Spleen (tissue), 11 donors: ENCODE measurements around the gene ARHGAP10. TPM values are rescaled to one million over a fixed set of nuclear protein-coding genes. Genes with fewer than 3 reads are reported as not detected.

Experiments used
- DNase-seq: peaks from one replicate; pipeline ENCODE4 v3.0.0-alpha.2; 2020
- H3K27ac ChIP-seq, 8 donors: fragments of 200-600 bp; sonication (generic) in 7 of 8; 1 replicate in 4 of 8; 2 replicates in 4 of 8; pipeline versions ENCODE4 v1.5.0 to v1.8.0; 2016 to 2021; ENCODE audit warnings: inconsistent platforms in 4 of 8, mild to moderate bottlenecking in 4 of 8, moderate library complexity in 1 of 8
- H3K27me3 ChIP-seq, 7 donors: fragments of 200-600 bp; sonication (generic) in 6 of 7; replicated peaks in 1 of 7; 1 replicate in 4 of 7; 2 replicates in 3 of 7; pipeline versions ENCODE4 v1.5.0 to v1.8.0; 2016 to 2021; ENCODE audit warnings: inconsistent platforms in 3 of 7, mild to moderate bottlenecking in 1 of 7
- H3K36me3 ChIP-seq, 6 donors: fragments of 200-600 bp; sonication (generic) in 5 of 6; 1 replicate in 4 of 6; 2 replicates in 2 of 6; pipeline versions ENCODE4 v1.5.0 to v1.8.0; 2016 to 2021; ENCODE audit warnings: inconsistent platforms in 2 of 6
- H3K4me1 ChIP-seq, 6 donors: fragments of 200-600 bp; sonication (generic) in 5 of 6; 1 replicate in 3 of 6; 2 replicates in 3 of 6; pipeline versions ENCODE4 v1.5.0 to v1.8.0; 2016 to 2021; ENCODE audit warnings: inconsistent platforms in 3 of 6
- H3K4me3 ChIP-seq, 8 donors: fragments of 200-600 bp; sonication (generic) in 7 of 8; 1 replicate in 4 of 8; 2 replicates in 4 of 8; pipeline versions ENCODE4 v1.5.0 to v1.8.0; 2016 to 2021; ENCODE audit warnings: inconsistent platforms in 4 of 8, mild to moderate bottlenecking in 4 of 8, moderate library complexity in 2 of 8
- H3K9me3 ChIP-seq, 8 donors: fragments of 200-600 bp; sonication (generic) in 7 of 8; 1 replicate in 4 of 8; 2 replicates in 4 of 8; pipeline versions ENCODE4 v1.5.0 to v1.8.0; 2016 to 2021; ENCODE audit warnings: inconsistent platforms in 4 of 8
- CTCF ChIP-seq, 11 experiments: fragments of 200-600 bp in 7 of 11; fragments of 450-650 bp in 4 of 11; sonication (generic) in 4 of 11; IDR thresholded peaks in 8 of 11; conservative IDR thresholded peaks in 3 of 11; 1 replicate in 7 of 11; 2 replicates in 4 of 11; pipeline versions ENCODE4 v1.4.0 to v1.8.0; 2016 to 2021; ENCODE audit warnings: antibody characterized with exemption in 11 of 11, inconsistent platforms in 4 of 11, mild to moderate bottlenecking in 1 of 11
- POLR2A ChIP-seq, 3 donors: fragments of 450-650 bp; IDR thresholded peaks; one replicate each; pipeline ENCODE4 v1.5.1; 2017; ENCODE audit warnings: antibody characterized with exemption in 3 of 3, mild to moderate bottlenecking in 1 of 3
- POLR2AphosphoS5 ChIP-seq, 3 donors: sonication (generic); formaldehyde crosslinking; IDR thresholded peaks; one replicate each; pipeline ENCODE4 v1.5.1; 2017; ENCODE audit warnings: antibody characterized with exemption in 3 of 3
- WGBS, 5 donors: extraction: QIAGEN DNeasy Blood & Tissue Kit in 3 of 5; methylation state at CpG; one replicate each; pipeline versions ENCODE4 v1.1.5 to v1.1.7; 2013 to 2018; 5-methylcytosine and 5-hydroxymethylcytosine counted together
- intact Hi-C: fragments of 100-400 bp; cut with DNase I; formaldehyde crosslinking; loops from one replicate; pipeline ENCODE4 v1.15.0; 2023; ENCODE audit warnings: low total_unique reads
- polyA plus RNA-seq, 3 donors: library from polyadenylated mRNA; stranded (reverse); fragments of 200-250 nt; gene quantifications; one replicate each; pipeline ENCODE4 v1.2.1, GENCODE V29; 2013
- total RNA-seq, 7 donors: library from RNA; depleted of rRNA in 3 of 7; stranded (reverse); fragments of >200 nt in 3 of 7; fragmentation: NEBNext Ultra II Directional in 4 of 7; extraction: Animal tissue kit (Norgen Biotek cat#: 25700) in 4 of 7; gene quantifications; one replicate each; pipeline versions ENCODE4 v1.1.0 to v1.2.1, GENCODE V29; 2016 to 2021
- donor health status: healthy with polysubstance abuse.
- donor health status: DM: no; HTN: no; CAD: no; lungs with moderate emphysema.
- donor health status: DM: no; HTN: no; CAD: no.
- donor health status: Bipolar disorder and iron deficiency.
- donor health status: healthy.
- donor health status: DM: no; HTN: no; CAD: no.
- donor health status: DM: yes; HTN: yes; CAD: no.

Gene ARHGAP10
- total and polyA plus RNA-seq, 10 donors, result 4.0 to 35.5 (median 13.3) TPM

GRCh38 chr4:147813973-147814372, 82.1 kb downstream of the ARHGAP10 start:
- Histone ChIP-seq H3K4me1 (peaks cover 0 to 31% (median 3%) of the 10 kb centered on the region in 6 donors), H3K36me3 (no peaks in the 10 kb centered on the region), H3K4me3 (no peak overlapping the region), H3K27me3 (no peaks in the 10 kb centered on the region), H3K9me3 (no peaks in the 10 kb centered on the region), H3K27ac (no peak overlapping the region)
- intact Hi-C loops, result no loop called here
- TF ChIP-seq POLR2AphosphoS5 (IDR thresholded peaks at IDR 0.05) (no peak), POLR2A (IDR thresholded peaks at IDR 0.05) (no peak), CTCF (IDR thresholded peaks at IDR 0.05 in 8 of 11, conservative IDR thresholded peaks at IDR 0.05 in 3 of 11) (no peak)
- DNase-seq, result no peak
- 63 to 72% (median 63%) methylated on average over 6 of the region's 6 CpGs for WGBS, 5 donors

GRCh38 chr4:147814376-147814775, 82.5 kb downstream of the ARHGAP10 start:
- 87 to 99% (median 96%) methylated on average over 3 of the region's 3 CpGs for WGBS, 5 donors
- H3K36me3 ChIP-seq, result no peaks in the 10 kb centered on the region
- no peak for DNase-seq
- no peak overlapping the region for H3K27ac ChIP-seq
- intact Hi-C loops, result no loop called here
- TF ChIP-seq POLR2A (IDR thresholded peaks at IDR 0.05), result no peak
- TF ChIP-seq CTCF (IDR thresholded peaks at IDR 0.05 in 8 of 11, conservative IDR thresholded peaks at IDR 0.05 in 3 of 11), result no peak
- TF ChIP-seq POLR2AphosphoS5 (IDR thresholded peaks at IDR 0.05), result no peak
- peaks cover 0 to 27% (median 1%) of the 10 kb centered on the region in 6 donors for H3K4me1 ChIP-seq
- no peaks in the 10 kb centered on the region for H3K27me3 ChIP-seq
- H3K4me3 ChIP-seq, result no peak overlapping the region
- H3K9me3 ChIP-seq, result no peaks in the 10 kb centered on the region

- no peak overlapping the region for H3K27ac ChIP-seq
- H3K36me3 ChIP-seq, result no peaks in the 10 kb centered on the region
- H3K9me3 ChIP-seq, result no peaks in the 10 kb centered on the region
- TF ChIP-seq POLR2A (IDR thresholded peaks at IDR 0.05), result no peak
- TF ChIP-seq CTCF (IDR thresholded peaks at IDR 0.05 in 8 of 11, conservative IDR thresholded peaks at IDR 0.05 in 3 of 11), result no peak
- TF ChIP-seq POLR2AphosphoS5 (IDR thresholded peaks at IDR 0.05), result no peak
- no peak for DNase-seq
- no peaks in the 10 kb centered on the region for H3K27me3 ChIP-seq
- H3K4me3 ChIP-seq, result no peak overlapping the region
- H3K4me1 ChIP-seq, result peaks cover 0 to 23% (median 0%) of the 10 kb centered on the region in 6 donors
- 27 to 48% (median 38%) methylated on average over 5 of the region's 5 CpGs for WGBS, 5 donors
- intact Hi-C loops, result no loop called here
These were observed 83.9 kb downstream of the ARHGAP10 start for GRCh38 chr4:147815741-147816140.

GRCh38 chr4:147816382-147817254, 84.7 kb downstream of the ARHGAP10 start:
- intact Hi-C loops, result no loop called here
- 77 to 92% (median 82%) methylated on average over 4 of the region's 4 CpGs for WGBS, 5 donors
- Histone ChIP-seq H3K27me3 (no peaks in the 10 kb centered on the region), H3K4me3 (no peak overlapping the region), H3K36me3 (no peaks in the 10 kb centered on the region), H3K9me3 (no peaks in the 10 kb centered on the region), H3K4me1 (peaks cover 0 to 30% (median 0%) of the 10 kb centered on the region in 6 donors), H3K27ac (no peak overlapping the region)
- TF ChIP-seq POLR2AphosphoS5 (IDR thresholded peaks at IDR 0.05), result no peak
- TF ChIP-seq POLR2A (IDR thresholded peaks at IDR 0.05), result no peak
- no peak for TF ChIP-seq CTCF (IDR thresholded peaks at IDR 0.05 in 8 of 11, conservative IDR thresholded peaks at IDR 0.05 in 3 of 11)
- no peak for DNase-seq
